Osteoblast (primary cell): ENCODE results near the gene RFPL2. TPM values are rescaled to one million over a fixed set of nuclear protein-coding genes. Genes with fewer than 3 reads are reported as not detected.

Experiments used
- DNase-seq: peaks from one replicate; pipeline ENCODE4 v3.0.0; 2011; ENCODE audit warnings: low spot score, mixed read lengths; ENCODE audit not compliant: insufficient read length; ENCODE audit errors: missing footprints
- H2AFZ ChIP-seq: 2 replicates; pipeline ENCODE4 v1.6.0; 2011; ENCODE audit warnings: mild to moderate bottlenecking, low read length
- H3K27ac ChIP-seq: 2 replicates; pipeline ENCODE4 v1.5.1; 2011; ENCODE audit warnings: mild to moderate bottlenecking, low read depth, low read length, moderate library complexity
- H3K27me3 ChIP-seq: 2 replicates; pipeline ENCODE4 v1.6.0; 2012; ENCODE audit warnings: mild to moderate bottlenecking, control low read depth, inconsistent platforms, low read length, moderate library complexity; ENCODE audit not compliant: insufficient read depth
- H3K36me3 ChIP-seq: 2 replicates; pipeline ENCODE4 v1.5.1; 2011; ENCODE audit warnings: mild to moderate bottlenecking, low read length, control low read depth, moderate library complexity; ENCODE audit not compliant: insufficient read depth
- H3K4me1 ChIP-seq: 2 replicates; pipeline ENCODE4 v1.5.1; 2011; ENCODE audit warnings: mild to moderate bottlenecking, low read length, control low read depth, moderate library complexity; ENCODE audit not compliant: insufficient read depth
- H3K4me2 ChIP-seq: 2 replicates; pipeline ENCODE4 v1.6.0; 2011; ENCODE audit warnings: mild to moderate bottlenecking, low read length; ENCODE audit not compliant: insufficient read depth
- H3K4me3 ChIP-seq: fragments of 200-600 bp; sonication (generic); 3 replicates; pipeline ENCODE4 v1.5.1; 2012; ENCODE audit warnings: mild to moderate bottlenecking, low read length, inconsistent platforms; ENCODE audit not compliant: insufficient read depth
- H3K79me2 ChIP-seq: 2 replicates; pipeline ENCODE4 v1.6.0; 2012; ENCODE audit warnings: mild to moderate bottlenecking, low read length, control low read depth, inconsistent platforms; ENCODE audit not compliant: insufficient read depth
- H3K9me3 ChIP-seq: 2 replicates; pipeline ENCODE4 v1.5.1; 2011; ENCODE audit warnings: low read depth, low read length, control low read depth
- H4K20me1 ChIP-seq: 2 replicates; pipeline ENCODE4 v1.6.0; 2012; ENCODE audit warnings: mild to moderate bottlenecking, low read length, control low read depth; ENCODE audit not compliant: insufficient read depth
- CTCF ChIP-seq: IDR thresholded peaks from 2 replicates; pipeline ENCODE4 v1.5.1; 2011; ENCODE audit warnings: mild to moderate bottlenecking, low read depth, low read length, moderate library complexity; ENCODE audit errors: extremely low read depth
- total RNA-seq: library from RNA; depleted of rRNA; stranded (reverse); fragments of >200 nt; gene quantifications from 2 replicates; pipeline ENCODE4 v1.2.3, GENCODE V29; 2012

The RFPL2 gene
- total RNA-seq, 1 donor: not detected

- Histone ChIP-seq H3K79me2 (no peaks in the 10 kb centered on the region), H3K4me2 (no peak overlapping the region), H3K4me1 (no peaks in the 10 kb centered on the region), H3K27ac (no peak overlapping the region), H3K36me3 (no peaks in the 10 kb centered on the region), H2AFZ (no peak overlapping the region), H3K9me3 (no peaks in the 10 kb centered on the region), H3K27me3 (peaks cover 4% of the 10 kb centered on the region), H4K20me1 (no peaks in the 10 kb centered on the region), H3K4me3 (no peak overlapping the region)
- no peak for DNase-seq
- TF ChIP-seq CTCF: no peak
These were observed 32.1 kb upstream of the RFPL2 start for GRCh38 chr22:32236970-32237369.

GRCh38 chr22:32233091-32233490 is 28.2 kb upstream of the RFPL2 start:
- Histone ChIP-seq H3K36me3 (no peaks in the 10 kb centered on the region), H3K4me1 (no peaks in the 10 kb centered on the region), H3K79me2 (no peaks in the 10 kb centered on the region), H3K27me3 (no peaks in the 10 kb centered on the region), H3K4me2 (no peak overlapping the region), H3K9me3 (no peaks in the 10 kb centered on the region), H3K27ac (no peak overlapping the region), H3K4me3 (no peak overlapping the region), H4K20me1 (no peaks in the 10 kb centered on the region), H2AFZ (no peak overlapping the region)
- TF ChIP-seq CTCF: no peak
- no peak for DNase-seq

- Histone ChIP-seq H3K79me2 (no peaks in the 10 kb centered on the region), H3K9me3 (no peaks in the 10 kb centered on the region), H2AFZ (no peak overlapping the region), H4K20me1 (no peaks in the 10 kb centered on the region), H3K4me2 (no peak overlapping the region), H3K4me1 (no peaks in the 10 kb centered on the region), H3K27ac (no peak overlapping the region), H3K36me3 (no peaks in the 10 kb centered on the region), H3K4me3 (no peak overlapping the region), H3K27me3 (no peaks in the 10 kb centered on the region)
- no peak for DNase-seq
- no peak for TF ChIP-seq CTCF
These were observed 27.4 kb upstream of the RFPL2 start for GRCh38 chr22:32232191-32232830.

- no peak for TF ChIP-seq CTCF
- no peak for DNase-seq
- Histone ChIP-seq H3K9me3 (no peaks in the 10 kb centered on the region), H3K79me2 (no peaks in the 10 kb centered on the region), H3K4me2 (no peak overlapping the region), H2AFZ (no peak overlapping the region), H3K4me3 (no peak overlapping the region), H3K27ac (no peak overlapping the region), H3K27me3 (peaks cover 4% of the 10 kb centered on the region), H3K4me1 (no peaks in the 10 kb centered on the region), H3K36me3 (no peaks in the 10 kb centered on the region), H4K20me1 (no peaks in the 10 kb centered on the region)
These were observed 21.6 kb upstream of the RFPL2 start for GRCh38 chr22:32226326-32227104.
